GM03348 (cell line): ENCODE results near the gene LPP.

Experiments
- DNase-seq: peaks from one replicate; pipeline ENCODE4 v3.0.0; 2012; ENCODE audit warnings: low spot score

LPP gene

GRCh38 chr3:188801393-188801792 is 647.4 kb downstream of the LPP start:
- DNase-seq, result no peak

GRCh38 chr3:188802645-188803044 is 648.7 kb downstream of the LPP start:
- no peak for DNase-seq

- DNase-seq, result no peak
These were observed 653.0 kb downstream of the LPP start for GRCh38 chr3:188807006-188807405.

GRCh38 chr3:188812198-188812597 is 658.2 kb downstream of the LPP start:
- no peak for DNase-seq

GRCh38 chr3:188814581-188814980 is 660.6 kb downstream of the LPP start:
- DNase-seq, result no peak

- DNase-seq, result no peak
These were observed 663.4 kb downstream of the LPP start for GRCh38 chr3:188817103-188817934.

GRCh38 chr3:188817935-188818269 is 663.9 kb downstream of the LPP start:
- DNase-seq, result no peak

GRCh38 chr3:188818282-188818681 is 664.3 kb downstream of the LPP start:
- DNase-seq, result no peak

- DNase-seq, result peak; percentile 62
These were observed 666.0 kb downstream of the LPP start for GRCh38 chr3:188819939-188820338.

GRCh38 chr3:188822004-188822403 is 668.0 kb downstream of the LPP start:
- no peak for DNase-seq

GRCh38 chr3:188822411-188822810 is 668.5 kb downstream of the LPP start:
- DNase-seq, result no peak

- no peak for DNase-seq
These were observed 670.6 kb downstream of the LPP start for GRCh38 chr3:188824566-188824965.

- DNase-seq, result no peak
These were observed 671.9 kb downstream of the LPP start for GRCh38 chr3:188825901-188826300.

GRCh38 chr3:188826574-188826973 is 672.6 kb downstream of the LPP start:
- no peak for DNase-seq

- DNase-seq, result no peak
These were observed 673.1 kb downstream of the LPP start for GRCh38 chr3:188827103-188827502.

- peak; percentile 33 for DNase-seq
These were observed 673.6 kb downstream of the LPP start for GRCh38 chr3:188827576-188827975.

GRCh38 chr3:188829130-188829529 is 675.2 kb downstream of the LPP start:
- no peak for DNase-seq

GRCh38 chr3:188829576-188829975 is 675.6 kb downstream of the LPP start:
- DNase-seq, result no peak

GRCh38 chr3:188830893-188831292 is 676.9 kb downstream of the LPP start:
- peak; percentile 10 for DNase-seq

GRCh38 chr3:188832146-188832545 is 678.2 kb downstream of the LPP start:
- no peak for DNase-seq

- DNase-seq, result no peak
These were observed 679.2 kb downstream of the LPP start for GRCh38 chr3:188832961-188833721.

- DNase-seq, result no peak
These were observed 680.4 kb downstream of the LPP start for GRCh38 chr3:188834349-188834748.

GRCh38 chr3:188839187-188839695 is 685.3 kb downstream of the LPP start:
- no peak for DNase-seq
